Measurements from ENCODE around the gene EEF2K. TPM values are rescaled to one million over a fixed set of nuclear protein-coding genes. Genes with fewer than 3 reads are reported as not detected.

Gene EEF2K
- polyA plus RNA-seq, 2 of the 4 experiments (the other 2 are of a cell fraction), result 8.2 to 9.4 TPM

- ChIA-PET POLR2A (no interaction called here), CTCF (interaction anchor here (9.9 to 24.4 kb wide), 2 partner anchors 7 to 98 kb away, joined by 87 to 320 read pairs; partner anchors contain the start of gene POLR3E)
- Histone ChIP-seq H3K4me2 (no peak overlapping the region), H3K4me1 (peaks cover 28% of the 10 kb centered on the region), H3K9me3 (no peaks in the 10 kb centered on the region), H3K27ac (no peak overlapping the region), H3K4me3 (no peak overlapping the region)
- DNase-seq (ENCODE audit: low read depth in 1 of 2, low spot score in 1 of 2), result no peak
- TF ChIP-seq PBX3 (IDR thresholded peaks at IDR 0.05), result no peak
- TF ChIP-seq NR3C1 (IDR thresholded peaks at IDR 0.05), result no peak
- no peak for TF ChIP-seq RCOR1 (IDR thresholded peaks at IDR 0.05; ENCODE audit: low read depth, low read length)
- no peak for TF ChIP-seq MAFK (IDR thresholded peaks at IDR 0.05; ENCODE audit: partially characterized antibody)
- TF ChIP-seq KDM5A (IDR thresholded peaks at IDR 0.05), result no peak
- no peak for TF ChIP-seq POLR2A (IDR thresholded peaks at IDR 0.05; ENCODE audit: low read length)
- TF ChIP-seq MAX (IDR thresholded peaks at IDR 0.05), result no peak
- no peak for TF ChIP-seq BCL3 (IDR thresholded peaks at IDR 0.05)
- no peak for TF ChIP-seq JUN (IDR thresholded peaks at IDR 0.05)
- TF ChIP-seq EP300 (IDR thresholded peaks at IDR 0.05), result no peak
- no peak for TF ChIP-seq RFX5 (IDR thresholded peaks at IDR 0.05)
- no peak for TF ChIP-seq RARB (CRISPR knock-in tag; IDR thresholded peaks at IDR 0.05)
- TF ChIP-seq CBX8 (IDR thresholded peaks at IDR 0.05), result no peak
- TF ChIP-seq FOSL2 (IDR thresholded peaks at IDR 0.05), result no peak
- no peak for TF ChIP-seq FOSL2 (CRISPR knock-in tag; IDR thresholded peaks at IDR 0.05)
- no peak for TF ChIP-seq MAZ (IDR thresholded peaks at IDR 0.05; ENCODE audit: borderline replicate concordance, low read depth, low read length)
- no peak for TF ChIP-seq SREBF2 (IDR thresholded peaks at IDR 0.05)
- no peak for TF ChIP-seq HEYL (CRISPR knock-in tag; IDR thresholded peaks at IDR 0.05)
- TF ChIP-seq BHLHE40 (IDR thresholded peaks at IDR 0.05; ENCODE audit: low read depth, low read length), result no peak
- TF ChIP-seq FOXS1 (CRISPR knock-in tag; IDR thresholded peaks at IDR 0.05), result no peak
- no peak for ATAC-seq
- FAIRE-seq, result no peak
- 78% methylated on average over 5 of the region's 5 CpGs for WGBS (ENCODE audit: missing lambda C conversion rate)
Measured at GRCh38 chr16:22203091-22203490, 3.0 kb upstream of the EEF2K start.

GRCh38 chr16:22204091-22204655 lies 1.9 kb upstream of the EEF2K start:
- H3K9me3 ChIP-seq, result no peaks in the 10 kb centered on the region
- DNase-seq (ENCODE audit: low read depth in 1 of 2, low spot score in 1 of 2), result no peak
- 96% methylated on average over 2 of the region's 2 CpGs for WGBS (ENCODE audit: missing lambda C conversion rate)
- H3K4me2 ChIP-seq, result no peak overlapping the region
- FAIRE-seq, result no peak
- TF ChIP-seq CBX2 (IDR thresholded peaks at IDR 0.05; ENCODE audit: borderline replicate concordance, low read depth) (no peak), CHD2 (IDR thresholded peaks at IDR 0.05; ENCODE audit: low read length, partially characterized antibody) (no peak), HOXB13 (CRISPR knock-in tag; IDR thresholded peaks at IDR 0.05; ENCODE audit: low read depth) (no peak)
- POLR2A ChIA-PET, result no interaction called here
- no peak overlapping the region for H3K4me3 ChIP-seq
- peaks cover 22% of the 10 kb centered on the region for H3K4me1 ChIP-seq
- CTCF ChIA-PET, result interaction anchor here (0.6 to 24.4 kb wide), 7 partner anchors 8 to 1238 kb away, joined by 3 to 320 read pairs (median 5); partner anchors contain the start of gene POLR3E
- H3K27ac ChIP-seq, result no peak overlapping the region
- no peak for ATAC-seq

GRCh38 chr16:22205577-22206012 lies 483 bp upstream of the EEF2K start:
- ATAC-seq (no peak), FAIRE-seq (no peak), DNase-seq (ENCODE audit: low read depth in 1 of 2, low spot score in 1 of 2) (no peak)
- POLR2A ChIA-PET, result interaction anchor here (0.6 to 1.4 kb wide), 5 partner anchors 9 to 106 kb away, joined by 3 to 16 read pairs (median 4); partner anchors contain the start of gene POLR3E
- 2% methylated on average over 11 of the region's 11 CpGs for WGBS (ENCODE audit: missing lambda C conversion rate)
- H3K9me3 ChIP-seq, result peaks cover 3% of the 10 kb centered on the region
- TF ChIP-seq CHD4 (IDR thresholded peaks at IDR 0.05; ENCODE audit: borderline replicate concordance) (0 out of 2 replicates have a peak, but pooled peaks have one; percentile 23), GATA3 (IDR thresholded peaks at IDR 0.05; ENCODE audit: borderline replicate concordance) (no peak), PHF8 (IDR thresholded peaks at IDR 0.05; ENCODE audit: borderline replicate concordance, low read depth) (peak; percentile 32; the same call in 1 of the 2 replicates)
- H3K4me1 ChIP-seq, result peaks cover 12% of the 10 kb centered on the region
- peak overlapping the region; percentile 83 to 94 for H3K27ac ChIP-seq
- peak overlapping the region; percentile 76 for H3K4me2 ChIP-seq
- CTCF ChIA-PET, result interaction anchor here (0.9 to 24.4 kb wide), 16 partner anchors 10 to 104 kb away, joined by 3 to 320 read pairs (median 5); partner anchors contain the start of gene POLR3E
- H3K4me3 ChIP-seq, result peak overlapping the region; percentile 84
